ENCODE results near the gene CHI3L2.

DNA sequence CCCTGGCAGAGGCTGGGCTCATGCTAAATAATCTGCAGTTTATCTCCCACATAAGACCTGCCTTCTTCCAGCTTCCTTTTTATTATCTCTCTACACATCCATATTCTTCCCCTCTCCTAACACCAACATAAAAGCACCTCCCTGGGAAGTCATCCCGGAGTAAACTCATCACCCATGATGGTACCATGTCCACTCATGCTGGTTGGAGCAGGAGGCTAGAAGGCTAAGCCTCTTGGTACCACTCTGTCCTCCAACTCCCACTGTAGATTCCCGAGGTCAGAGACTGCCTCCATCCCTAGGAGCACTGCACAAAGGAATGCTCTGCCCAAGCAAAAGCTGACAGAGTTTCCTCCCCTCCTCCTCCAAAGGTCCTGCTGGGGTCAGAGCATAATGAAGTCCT, 31.3 kb upstream of the CHI3L2 start:
- TF ChIP-seq, protein P1, sequence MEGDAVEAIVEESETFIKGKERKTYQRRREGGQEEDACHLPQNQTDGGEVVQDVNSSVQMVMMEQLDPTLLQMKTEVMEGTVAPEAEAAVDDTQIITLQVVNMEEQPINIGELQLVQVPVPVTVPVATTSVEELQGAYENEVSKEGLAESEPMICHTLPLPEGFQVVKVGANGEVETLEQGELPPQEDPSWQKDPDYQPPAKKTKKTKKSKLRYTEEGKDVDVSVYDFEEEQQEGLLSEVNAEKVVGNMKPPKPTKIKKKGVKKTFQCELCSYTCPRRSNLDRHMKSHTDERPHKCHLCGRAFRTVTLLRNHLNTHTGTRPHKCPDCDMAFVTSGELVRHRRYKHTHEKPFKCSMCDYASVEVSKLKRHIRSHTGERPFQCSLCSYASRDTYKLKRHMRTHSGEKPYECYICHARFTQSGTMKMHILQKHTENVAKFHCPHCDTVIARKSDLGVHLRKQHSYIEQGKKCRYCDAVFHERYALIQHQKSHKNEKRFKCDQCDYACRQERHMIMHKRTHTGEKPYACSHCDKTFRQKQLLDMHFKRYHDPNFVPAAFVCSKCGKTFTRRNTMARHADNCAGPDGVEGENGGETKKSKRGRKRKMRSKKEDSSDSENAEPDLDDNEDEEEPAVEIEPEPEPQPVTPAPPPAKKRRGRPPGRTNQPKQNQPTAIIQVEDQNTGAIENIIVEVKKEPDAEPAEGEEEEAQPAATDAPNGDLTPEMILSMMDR (IDR thresholded peaks at IDR 0.05) = no peak
- no peak for TF ChIP-seq EZH2 (IDR thresholded peaks at IDR 0.05; ENCODE audit: borderline replicate concordance, insufficient read depth, low read depth, low read length, poor library complexity, severe bottlenecking)

Measured in B cell (primary cell).